K562 (cell line): ENCODE data around the gene DUSP9. TPM values are rescaled to one million over a fixed set of nuclear protein-coding genes. Genes with fewer than 3 reads are reported as not detected.

Experiments
- AFF4 ChIP-seq: sonication (generic); formaldehyde crosslinking; IDR thresholded peaks from 2 replicates; pipeline ENCODE4 v1.8.0; 2023; ENCODE audit warnings: mild to moderate bottlenecking, missing genetic modification reagents
- BRD9 ChIP-seq: fragments of 450-650 bp; IDR thresholded peaks from 2 replicates; pipeline ENCODE4 v1.6.1; 2018; ENCODE audit warnings: low read depth; ENCODE audit not compliant: partially characterized antibody
- CCNT2 ChIP-seq: IDR thresholded peaks from 2 replicates; pipeline ENCODE4 v1.6.1; 2011; ENCODE audit warnings: borderline replicate concordance, low read depth, mild to moderate bottlenecking, moderate library complexity, mixed read lengths, low read length; ENCODE audit not compliant: insufficient read length; ENCODE audit errors: extremely low read depth
- ERF ChIP-seq: fragments of 450-650 bp; formaldehyde crosslinking; IDR thresholded peaks from 2 replicates; pipeline ENCODE4 v1.4.0; 2020; ENCODE audit warnings: mild to moderate bottlenecking, mixed read lengths
- EZH2 ChIP-seq: IDR thresholded peaks from 2 replicates; pipeline ENCODE4 v1.6.1; 2012; ENCODE audit warnings: low read depth, mild to moderate bottlenecking, inconsistent platforms, low read length, borderline replicate concordance
- NEUROD1 ChIP-seq: fragments of 150-350 bp; IDR thresholded peaks from 2 replicates; pipeline ENCODE4 v1.6.1; 2014; ENCODE audit warnings: borderline replicate concordance, low read length, low read depth; ENCODE audit not compliant: partially characterized antibody
- NFYB ChIP-seq: IDR thresholded peaks from 2 replicates; pipeline ENCODE4 v1.6.1; 2011; ENCODE audit warnings: mild to moderate bottlenecking, moderate library complexity; ENCODE audit not compliant: insufficient read length; ENCODE audit errors: extremely low read depth
- POLR2A ChIP-seq: fragments of 450-650 bp; conservative IDR thresholded peaks from 2 replicates; pipeline ENCODE4 v1.6.1; 2016
- POLR2G ChIP-seq: fragments of 200-400 bp; formaldehyde crosslinking; IDR thresholded peaks from 2 replicates; pipeline ENCODE4 v1.6.1; 2017; ENCODE audit warnings: low read depth, mild to moderate bottlenecking, antibody characterized with exemption, low read length, moderate library complexity
- PTBP1 ChIP-seq: fragments of 200-400 bp; formaldehyde crosslinking; IDR thresholded peaks from 2 replicates; pipeline ENCODE4 v1.6.1; 2017; ENCODE audit warnings: low read depth, low read length
- RBFOX2 ChIP-seq: fragments of 200-400 bp; formaldehyde crosslinking; IDR thresholded peaks from 2 replicates; pipeline ENCODE4 v1.6.1; 2017; ENCODE audit warnings: low read depth, mild to moderate bottlenecking, low read length, moderate library complexity
- RBM22 ChIP-seq: fragments of 200-400 bp; formaldehyde crosslinking; IDR thresholded peaks from 2 replicates; pipeline ENCODE4 v1.6.1; 2018; ENCODE audit warnings: low read length, low read depth; ENCODE audit not compliant: poor library complexity, severe bottlenecking
- RREB1 ChIP-seq: fragments of 250-450 bp; sonication (Bioruptor Pico); IDR thresholded peaks from 2 replicates; pipeline ENCODE4 v1.4.0; 2020
- SIRT6 ChIP-seq: IDR thresholded peaks from one replicate; pipeline ENCODE4 v1.6.1; 2012; ENCODE audit warnings: low read depth, mild to moderate bottlenecking, control low read depth, inconsistent platforms, low read length, moderate library complexity
- SMARCB1 ChIP-seq: IDR thresholded peaks from 2 replicates; pipeline ENCODE4 v1.6.1; 2011; ENCODE audit warnings: improper control_type of control experiment, low read depth; ENCODE audit not compliant: insufficient read length
- SP1 ChIP-seq: sonication (generic); formaldehyde crosslinking; IDR thresholded peaks from 2 replicates; pipeline ENCODE4 v1.8.1; 2022; ENCODE audit warnings: mild to moderate bottlenecking, missing genetic modification reagents
- SUPT5H ChIP-seq: fragments of 450-650 bp; IDR thresholded peaks from 2 replicates; pipeline ENCODE4 v1.6.1; 2016
- ZNF354B ChIP-seq: fragments of 250-450 bp; sonication (Bioruptor Pico); IDR thresholded peaks from 2 replicates; pipeline ENCODE4 v1.4.0; 2020
- ZNF644 ChIP-seq: fragments of 200-800 bp; sonication (Bioruptor generic); IDR thresholded peaks from 2 replicates; pipeline ENCODE4 v1.6.1; 2016; ENCODE audit warnings: low read depth, missing genetic modification characterization, missing compliant biosample characterization
- polyA plus RNA-seq, 8 experiments: library from polyadenylated mRNA; depleted of rRNA in 4 of 8; stranded (reverse) in 5 of 8; unstranded in 3 of 8; fragments of >200 nt; fragmentation: Nextera tagmentation in 2 of 8; fragmentation: Illumina TruSeq in 1 of 8; extraction: Ambion mirVana in 2 of 8; extraction: Trizol in 1 of 8; gene quantifications; 2 replicates each; pipeline versions ENCODE4 v1.2.1 to v1.2.3, GENCODE V29; 2011 to 2014; ENCODE audit warnings: inconsistent platforms in 1 of 8, missing spikeins in 1 of 8
- total RNA-seq, 7 experiments: library from RNA; depleted of rRNA in 6 of 7; stranded (reverse); fragments of >200 nt in 6 of 7; fragmentation: Illumina TruSeq in 2 of 7; extraction: Trizol in 2 of 7; gene quantifications; 2 replicates each; pipeline versions ENCODE4 v1.2.1 to v1.2.3, GENCODE V29; 2011 to 2021; ENCODE audit warnings: low replicate concordance in 1 of 7

DUSP9 gene
- total and polyA plus RNA-seq, 9 of the 15 experiments (the other 6 are each of a cell fraction or from before 2014, with no cell fraction given) = 0.11 to 14.1 (median 5.5) TPM

GRCh38 chrX:153693216-153694086 lies 46.4 kb downstream of the DUSP9 start (continued):
- TF ChIP-seq AFF4 (CRISPR knock-in tag) = no peak
- TF ChIP-seq POLR2G = peak; percentile 60
- no peak for TF ChIP-seq ZNF644 (tag)
- no peak for TF ChIP-seq NFYB
- TF ChIP-seq EZH2 = no peak
- no peak for TF ChIP-seq ERF (CRISPR knock-in tag)
- TF ChIP-seq PTBP1 = no peak
- TF ChIP-seq SMARCB1 = no peak
- TF ChIP-seq SP1 (CRISPR knock-in tag) = no peak
- TF ChIP-seq RREB1 (CRISPR knock-in tag) = no peak
- TF ChIP-seq ZNF354B (CRISPR knock-in tag) = no peak
- 0 out of 2 replicates have a peak, but pooled peaks have one; percentile 25 for TF ChIP-seq SUPT5H
- TF ChIP-seq POLR2A = 0 out of 2 replicates have a peak, but pooled peaks have one; percentile 28
- TF ChIP-seq CCNT2 = peak; percentile 18
- TF ChIP-seq NEUROD1 = no peak
- peak; percentile 43 for TF ChIP-seq RBM22
- peak; percentile 36 for TF ChIP-seq RBFOX2
- no peak for TF ChIP-seq BRD9
- no peak for TF ChIP-seq SIRT6
